Measurements from ENCODE around the gene AGA.

Gene AGA

DNA sequence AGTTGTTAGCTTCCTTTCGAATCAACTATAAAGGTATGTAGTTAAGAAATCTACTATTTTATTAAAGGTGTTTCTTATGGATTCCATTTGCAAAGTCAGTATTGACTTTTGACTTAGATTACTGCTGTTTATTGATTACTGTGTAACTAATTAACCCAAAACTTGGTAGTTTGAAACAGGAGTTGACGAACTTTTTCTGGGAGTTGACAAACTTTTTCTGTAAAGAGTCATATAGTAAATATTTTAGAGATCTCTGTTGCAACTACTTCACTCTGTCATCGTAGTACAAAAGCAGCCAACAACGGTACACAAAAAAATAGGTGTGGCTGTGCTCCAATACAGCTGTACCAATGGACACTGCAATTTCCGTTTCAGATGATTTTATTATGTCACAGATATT is 30.2 kb downstream of the AGA start:
- Histone ChIP-seq H3K4me3 (ENCODE audit: low read depth, low read length, poor library complexity, severe bottlenecking) (no peak overlapping the region), H3K4me1 (ENCODE audit: insufficient read depth, low read length, severe bottlenecking) (no peaks in the 10 kb centered on the region), H3K36me3 (ENCODE audit: insufficient read depth, low read length) (no peaks in the 10 kb centered on the region), H3K79me2 (ENCODE audit: insufficient read depth, low read length) (no peaks in the 10 kb centered on the region), H4K20me1 (ENCODE audit: insufficient read depth, low read length) (no peaks in the 10 kb centered on the region), H3K9me2 (ENCODE audit: low read depth, low read length) (no peaks in the 10 kb centered on the region), H3K4me2 (ENCODE audit: low read length) (no peak overlapping the region), H3K9ac (ENCODE audit: low read length) (no peak overlapping the region), H3K27me3 (ENCODE audit: insufficient read depth, low read length) (no peaks in the 10 kb centered on the region), H2AFZ (ENCODE audit: low read length) (no peak overlapping the region), H3F3A (ENCODE audit: insufficient read depth, low read length) (no peaks in the 10 kb centered on the region), H3K9me3 (ENCODE audit: low read length) (no peaks in the 10 kb centered on the region), H3K27ac (ENCODE audit: low read depth, low read length, poor library complexity, severe bottlenecking) (no peak overlapping the region)
- TF ChIP-seq, protein P1, sequence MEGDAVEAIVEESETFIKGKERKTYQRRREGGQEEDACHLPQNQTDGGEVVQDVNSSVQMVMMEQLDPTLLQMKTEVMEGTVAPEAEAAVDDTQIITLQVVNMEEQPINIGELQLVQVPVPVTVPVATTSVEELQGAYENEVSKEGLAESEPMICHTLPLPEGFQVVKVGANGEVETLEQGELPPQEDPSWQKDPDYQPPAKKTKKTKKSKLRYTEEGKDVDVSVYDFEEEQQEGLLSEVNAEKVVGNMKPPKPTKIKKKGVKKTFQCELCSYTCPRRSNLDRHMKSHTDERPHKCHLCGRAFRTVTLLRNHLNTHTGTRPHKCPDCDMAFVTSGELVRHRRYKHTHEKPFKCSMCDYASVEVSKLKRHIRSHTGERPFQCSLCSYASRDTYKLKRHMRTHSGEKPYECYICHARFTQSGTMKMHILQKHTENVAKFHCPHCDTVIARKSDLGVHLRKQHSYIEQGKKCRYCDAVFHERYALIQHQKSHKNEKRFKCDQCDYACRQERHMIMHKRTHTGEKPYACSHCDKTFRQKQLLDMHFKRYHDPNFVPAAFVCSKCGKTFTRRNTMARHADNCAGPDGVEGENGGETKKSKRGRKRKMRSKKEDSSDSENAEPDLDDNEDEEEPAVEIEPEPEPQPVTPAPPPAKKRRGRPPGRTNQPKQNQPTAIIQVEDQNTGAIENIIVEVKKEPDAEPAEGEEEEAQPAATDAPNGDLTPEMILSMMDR (IDR thresholded peaks at IDR 0.05; ENCODE audit: low read length) = no peak
- no peak for TF ChIP-seq EZH2 (IDR thresholded peaks at IDR 0.05; ENCODE audit: borderline replicate concordance, low read length)

DNA sequence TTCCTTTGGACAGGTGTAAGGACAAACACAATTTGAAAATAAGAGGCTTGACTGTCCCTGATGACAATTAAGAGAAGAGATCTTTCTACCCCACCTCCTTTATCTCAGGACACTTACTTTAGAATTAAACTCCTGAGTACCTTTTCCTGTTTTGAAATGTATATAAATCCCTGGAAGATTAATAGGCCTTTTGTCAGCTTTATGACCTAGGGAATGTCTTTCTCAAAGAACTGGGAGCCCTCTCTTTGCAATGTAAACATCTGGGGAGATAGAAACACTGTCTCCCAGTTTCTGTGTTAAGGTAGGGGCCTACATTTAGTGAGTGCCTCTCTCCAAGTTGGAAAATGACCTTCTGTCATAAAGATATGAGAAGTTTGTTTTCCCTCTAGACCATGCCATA is 31.7 kb downstream of the AGA start:
- no peaks in the 10 kb centered on the region for H3K27me3 ChIP-seq (ENCODE audit: insufficient read depth, low read length)
- no peak overlapping the region for H3K4me2 ChIP-seq (ENCODE audit: low read length)
- no peaks in the 10 kb centered on the region for H4K20me1 ChIP-seq (ENCODE audit: insufficient read depth, low read length)
- H3K27ac ChIP-seq (ENCODE audit: low read depth, low read length, poor library complexity, severe bottlenecking) = no peak overlapping the region
- no peaks in the 10 kb centered on the region for H3K9me2 ChIP-seq (ENCODE audit: low read depth, low read length)
- no peak overlapping the region for H2AFZ ChIP-seq (ENCODE audit: low read length)
- H3K4me3 ChIP-seq (ENCODE audit: low read depth, low read length, poor library complexity, severe bottlenecking) = no peak overlapping the region
- H3F3A ChIP-seq (ENCODE audit: insufficient read depth, low read length) = no peaks in the 10 kb centered on the region
- no peaks in the 10 kb centered on the region for H3K9me3 ChIP-seq (ENCODE audit: low read length)
- TF ChIP-seq EZH2 (IDR thresholded peaks at IDR 0.05; ENCODE audit: borderline replicate concordance, low read length) = no peak
- TF ChIP-seq, protein P1 (IDR thresholded peaks at IDR 0.05; ENCODE audit: low read length) = no peak
- H3K4me1 ChIP-seq (ENCODE audit: insufficient read depth, low read length, severe bottlenecking) = no peaks in the 10 kb centered on the region
- H3K79me2 ChIP-seq (ENCODE audit: insufficient read depth, low read length) = no peaks in the 10 kb centered on the region
- H3K36me3 ChIP-seq (ENCODE audit: insufficient read depth, low read length) = no peaks in the 10 kb centered on the region
- H3K9ac ChIP-seq (ENCODE audit: low read length) = no peak overlapping the region

DNA sequence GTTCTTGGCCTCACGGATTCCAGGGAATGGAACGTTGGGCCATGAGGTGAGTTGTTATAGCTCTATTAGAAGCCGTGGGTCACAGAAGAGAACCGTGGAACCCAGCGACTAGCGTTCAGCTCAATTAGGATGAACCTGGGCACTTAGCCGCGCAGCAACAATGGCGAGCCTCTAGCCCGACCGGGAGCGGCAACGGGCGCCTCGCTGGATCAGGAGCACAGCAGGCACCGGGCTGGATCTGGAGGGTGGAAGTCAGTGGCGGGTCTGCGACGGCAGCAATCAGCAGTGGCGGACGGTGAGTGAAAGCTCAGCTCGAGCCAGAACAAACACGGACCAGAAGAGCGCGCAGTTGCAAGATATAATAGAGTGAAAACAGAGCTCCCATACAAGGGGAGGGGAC is 34.2 kb downstream of the AGA start:
- Histone ChIP-seq H3K4me2 (ENCODE audit: low read length) (no peak overlapping the region), H3K9me3 (ENCODE audit: low read length) (no peaks in the 10 kb centered on the region), H3K4me3 (ENCODE audit: low read depth, low read length, poor library complexity, severe bottlenecking) (no peak overlapping the region), H4K20me1 (ENCODE audit: insufficient read depth, low read length) (no peaks in the 10 kb centered on the region), H3K27ac (ENCODE audit: low read depth, low read length, poor library complexity, severe bottlenecking) (no peak overlapping the region), H3K9ac (ENCODE audit: low read length) (no peak overlapping the region), H3K27me3 (ENCODE audit: insufficient read depth, low read length) (no peaks in the 10 kb centered on the region), H3K79me2 (ENCODE audit: insufficient read depth, low read length) (no peaks in the 10 kb centered on the region), H3K9me2 (ENCODE audit: low read depth, low read length) (no peaks in the 10 kb centered on the region), H3K4me1 (ENCODE audit: insufficient read depth, low read length, severe bottlenecking) (no peaks in the 10 kb centered on the region), H3F3A (ENCODE audit: insufficient read depth, low read length) (no peaks in the 10 kb centered on the region), H2AFZ (ENCODE audit: low read length) (no peak overlapping the region), H3K36me3 (ENCODE audit: insufficient read depth, low read length) (no peaks in the 10 kb centered on the region)
- TF ChIP-seq EZH2 (IDR thresholded peaks at IDR 0.05; ENCODE audit: borderline replicate concordance, low read length) = no peak
- TF ChIP-seq, protein P1 (IDR thresholded peaks at IDR 0.05; ENCODE audit: low read length) = no peak
